Activated naive CD8-positive, alpha-beta T cell treated with anti-CD3 and anti-CD28 coated beads for 36 hours (primary cell): Measurements from ENCODE around the gene CLEC16A. TPM values are rescaled to one million over a fixed set of nuclear protein-coding genes. Genes with fewer than 3 reads are reported as not detected.

Source experiments
- DNase-seq: peaks from one replicate; pipeline ENCODE4 v3.0.0; 2021
- H3K27ac Mint-ChIP-seq: one replicate; pipeline ENCODE4 v1.8.0; 2022; ENCODE audit warnings: mild to moderate bottlenecking, moderate library complexity, mixed read lengths
- H3K27me3 Mint-ChIP-seq: one replicate; pipeline ENCODE4 v1.8.0; 2022; ENCODE audit warnings: mild to moderate bottlenecking, mixed read lengths
- H3K36me3 Mint-ChIP-seq: one replicate; pipeline ENCODE4 v1.8.0; 2021; ENCODE audit warnings: mild to moderate bottlenecking, mixed read lengths
- H3K4me1 Mint-ChIP-seq: one replicate; pipeline ENCODE4 v1.8.0; 2021; ENCODE audit warnings: mixed read lengths
- H3K4me3 Mint-ChIP-seq: one replicate; pipeline ENCODE4 v1.8.0; 2022; ENCODE audit warnings: mild to moderate bottlenecking, moderate library complexity, mixed read lengths
- H3K9me3 Mint-ChIP-seq: one replicate; pipeline ENCODE4 v1.8.0; 2022; ENCODE audit warnings: mixed read lengths
- total RNA-seq, 2 experiments: library from RNA; stranded (reverse); gene quantifications; one replicate each; pipeline ENCODE4 v1.2.3, GENCODE V29; 2021

Gene CLEC16A
- total RNA-seq, 2 experiments from 2014 or later: 20.4 to 21.3 TPM

DNA sequence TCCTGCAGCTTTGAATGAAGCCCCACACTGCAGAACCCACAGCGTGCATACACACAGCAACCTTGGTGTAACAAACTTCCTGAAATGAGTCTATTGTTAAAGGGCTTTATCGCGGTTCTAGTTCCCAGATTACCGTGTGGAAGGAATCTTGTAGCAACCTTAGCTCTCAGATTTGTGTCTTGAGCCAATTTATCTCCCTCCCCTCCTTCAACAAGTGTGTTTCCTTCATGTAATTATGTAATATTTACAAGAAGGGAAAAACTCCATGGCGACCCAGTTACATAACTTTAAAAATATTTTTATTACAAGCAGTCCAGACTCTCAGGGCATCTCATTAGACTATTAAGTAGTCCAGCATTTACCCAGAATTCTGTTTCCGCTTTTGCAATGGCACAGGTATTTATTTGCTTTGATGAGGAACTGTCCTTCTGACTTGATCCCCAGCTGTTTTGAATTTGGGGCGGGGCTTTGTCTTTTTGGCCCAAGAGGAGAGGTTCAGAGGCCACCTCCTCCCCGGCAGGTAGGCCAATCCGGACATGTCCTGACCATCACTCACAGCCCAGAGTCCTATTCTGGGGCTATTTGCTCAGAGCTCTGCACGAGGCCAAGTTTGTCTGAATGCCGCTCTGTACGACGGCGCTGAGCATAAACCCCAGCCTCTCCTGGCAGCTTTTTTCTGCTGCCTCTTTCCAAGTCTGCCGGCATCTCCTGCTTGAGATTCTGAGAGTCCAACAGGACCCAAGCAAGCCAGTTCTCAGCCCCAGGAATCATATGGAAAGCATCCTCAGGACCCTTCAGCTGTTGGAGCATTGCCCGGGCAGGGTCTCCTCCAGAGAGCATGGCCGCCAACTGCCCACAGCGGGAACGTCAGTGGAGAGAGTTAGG lies 35.6 kb downstream of the CLEC16A start:
- H3K36me3 Mint-ChIP-seq: peaks cover 11% of the 10 kb centered on the region
- no peak overlapping the region for H3K4me3 Mint-ChIP-seq
- no peak for DNase-seq
- H3K9me3 Mint-ChIP-seq: no peaks in the 10 kb centered on the region
- H3K27ac Mint-ChIP-seq: no peak overlapping the region
- no peaks in the 10 kb centered on the region for H3K27me3 Mint-ChIP-seq
- H3K4me1 Mint-ChIP-seq: peaks cover 5% of the 10 kb centered on the region

DNA sequence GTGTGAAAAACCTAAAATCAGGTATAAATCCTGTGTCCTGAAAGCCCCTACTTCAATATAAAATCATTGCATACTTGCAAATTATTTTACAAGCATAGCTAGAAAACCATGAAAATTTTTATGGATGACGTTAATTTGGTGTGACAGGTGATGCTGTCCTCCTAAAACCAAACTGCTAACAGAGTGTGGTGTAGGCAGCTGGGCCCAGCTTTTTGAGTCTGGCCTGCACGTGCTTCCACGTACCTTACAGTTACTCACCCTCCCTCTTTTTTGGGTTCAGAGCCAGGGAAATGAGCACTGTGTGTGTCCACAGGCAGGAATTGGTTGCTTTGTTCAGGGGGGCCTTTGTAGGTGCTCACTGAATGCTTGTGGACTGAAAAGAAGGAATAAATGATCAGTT lies 36.4 kb downstream of the CLEC16A start:
- Mint-ChIP-seq H3K9me3 (no peaks in the 10 kb centered on the region), H3K4me1 (peaks cover 5% of the 10 kb centered on the region), H3K27ac (no peak overlapping the region), H3K27me3 (no peaks in the 10 kb centered on the region), H3K36me3 (peaks cover 13% of the 10 kb centered on the region), H3K4me3 (no peak overlapping the region)
- no peak for DNase-seq

DNA sequence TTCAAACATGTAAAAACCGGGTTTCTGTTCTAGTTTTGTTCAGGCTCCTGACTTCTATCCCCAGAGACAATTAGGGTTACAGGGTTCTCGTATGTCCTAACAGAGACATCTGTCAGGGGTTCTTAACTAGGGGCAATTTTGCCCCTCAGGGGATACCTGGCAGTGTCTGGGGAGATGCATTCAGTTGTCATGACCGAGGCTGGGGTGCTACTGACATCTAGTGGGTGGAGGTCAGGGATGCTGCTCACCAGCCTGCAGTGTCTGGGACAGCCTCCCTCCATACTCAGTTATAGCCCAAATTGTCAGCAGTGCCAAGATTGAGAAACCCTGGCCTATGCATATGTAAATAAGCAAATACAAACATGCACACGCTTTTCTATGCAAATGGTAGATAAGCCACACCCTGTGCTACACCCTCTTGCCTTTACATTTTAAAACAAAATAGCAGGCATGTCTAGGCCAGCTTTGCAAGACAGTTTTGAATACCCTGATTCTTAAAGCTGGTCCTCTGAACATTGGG lies 37.4 kb downstream of the CLEC16A start:
- peak; percentile 34 for DNase-seq
- Mint-ChIP-seq H3K36me3 (peaks cover 16% of the 10 kb centered on the region), H3K27ac (no peak overlapping the region), H3K9me3 (no peaks in the 10 kb centered on the region), H3K27me3 (no peaks in the 10 kb centered on the region), H3K4me3 (no peak overlapping the region), H3K4me1 (peaks cover 7% of the 10 kb centered on the region)

DNA sequence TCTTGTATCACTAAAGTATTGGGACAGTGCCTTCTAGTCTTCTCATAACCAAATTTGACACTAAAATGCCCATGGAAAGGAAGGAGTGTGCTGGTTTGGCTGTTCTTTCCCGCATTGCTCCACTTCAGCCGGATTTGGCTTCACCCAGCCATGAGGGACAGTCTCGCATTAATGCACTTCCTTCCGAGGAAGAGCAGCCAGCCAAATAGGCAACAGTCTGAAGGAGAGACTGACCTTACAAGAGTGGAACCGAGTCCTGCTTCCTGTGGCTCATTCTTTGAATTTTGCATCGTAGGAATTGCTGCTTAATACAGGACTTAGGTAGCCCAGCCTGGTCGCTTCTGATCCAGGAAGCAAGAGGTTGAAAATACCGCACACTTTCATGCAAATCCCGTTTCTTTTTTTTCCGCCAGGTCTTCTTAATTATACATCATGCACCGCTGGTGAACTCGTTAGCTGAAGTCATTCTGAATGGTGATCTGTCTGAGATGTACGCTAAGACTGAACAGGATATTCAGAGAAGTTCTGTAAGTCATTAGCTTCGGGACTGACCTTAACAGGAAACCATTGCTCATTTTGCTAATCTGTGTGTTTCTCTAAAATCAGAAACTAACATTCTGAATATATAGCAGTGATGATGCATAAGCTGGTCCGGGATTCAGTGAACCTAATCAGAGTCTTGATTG lies 38.2 kb downstream of the CLEC16A start:
- Mint-ChIP-seq H3K4me3 (no peak overlapping the region), H3K36me3 (peaks cover 12% of the 10 kb centered on the region), H3K27me3 (no peaks in the 10 kb centered on the region), H3K4me1 (peaks cover 12% of the 10 kb centered on the region), H3K9me3 (no peaks in the 10 kb centered on the region), H3K27ac (no peak overlapping the region)
- no peak for DNase-seq

DNA sequence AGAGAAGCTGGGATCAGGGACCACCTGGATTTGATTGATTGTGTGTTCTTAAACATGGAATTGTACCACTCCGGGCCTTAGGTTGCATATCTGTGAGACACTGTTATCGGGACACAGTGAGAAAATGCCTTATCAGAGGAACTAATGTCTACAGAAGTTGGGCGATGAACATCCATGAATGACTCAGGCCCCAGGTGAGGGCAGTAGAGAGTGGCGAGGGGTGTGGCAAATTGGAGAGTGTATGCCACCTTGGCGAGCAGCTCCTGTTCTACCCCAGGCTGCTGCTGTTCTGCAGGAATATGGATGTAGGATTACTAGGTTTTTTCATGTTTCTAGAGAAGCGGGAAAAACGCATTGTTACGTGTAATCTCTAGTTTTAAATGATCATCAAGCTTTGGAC lies 38.8 kb downstream of the CLEC16A start:
- no peaks in the 10 kb centered on the region for H3K9me3 Mint-ChIP-seq
- H3K4me3 Mint-ChIP-seq: no peak overlapping the region
- peaks cover 15% of the 10 kb centered on the region for H3K4me1 Mint-ChIP-seq
- no peaks in the 10 kb centered on the region for H3K27me3 Mint-ChIP-seq
- peaks cover 9% of the 10 kb centered on the region for H3K36me3 Mint-ChIP-seq
- no peak overlapping the region for H3K27ac Mint-ChIP-seq
- no peak for DNase-seq

DNA sequence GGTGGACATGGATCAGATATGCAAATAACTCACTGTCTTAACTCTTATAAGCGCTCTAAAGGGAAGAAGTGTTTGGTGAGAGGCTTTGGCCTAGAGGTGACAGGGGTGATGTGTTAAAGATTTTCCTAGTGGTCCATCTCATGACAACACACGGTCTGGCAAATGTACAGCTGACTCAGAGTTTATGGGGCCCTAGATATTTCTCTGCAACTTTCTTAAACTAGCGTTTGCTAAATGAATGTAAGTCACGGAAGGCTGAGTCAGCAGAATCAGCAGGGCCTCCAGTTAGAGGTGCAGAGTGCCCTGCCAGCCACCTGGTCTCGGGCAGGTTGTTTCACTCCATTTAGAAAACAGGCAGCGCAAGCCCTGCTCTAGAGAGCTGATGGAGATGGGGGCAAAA lies 40.1 kb downstream of the CLEC16A start:
- Mint-ChIP-seq H3K4me1 (peaks cover 28% of the 10 kb centered on the region), H3K36me3 (peaks cover 17% of the 10 kb centered on the region), H3K27me3 (no peaks in the 10 kb centered on the region), H3K4me3 (no peak overlapping the region), H3K9me3 (no peaks in the 10 kb centered on the region), H3K27ac (no peak overlapping the region)
- DNase-seq: no peak

DNA sequence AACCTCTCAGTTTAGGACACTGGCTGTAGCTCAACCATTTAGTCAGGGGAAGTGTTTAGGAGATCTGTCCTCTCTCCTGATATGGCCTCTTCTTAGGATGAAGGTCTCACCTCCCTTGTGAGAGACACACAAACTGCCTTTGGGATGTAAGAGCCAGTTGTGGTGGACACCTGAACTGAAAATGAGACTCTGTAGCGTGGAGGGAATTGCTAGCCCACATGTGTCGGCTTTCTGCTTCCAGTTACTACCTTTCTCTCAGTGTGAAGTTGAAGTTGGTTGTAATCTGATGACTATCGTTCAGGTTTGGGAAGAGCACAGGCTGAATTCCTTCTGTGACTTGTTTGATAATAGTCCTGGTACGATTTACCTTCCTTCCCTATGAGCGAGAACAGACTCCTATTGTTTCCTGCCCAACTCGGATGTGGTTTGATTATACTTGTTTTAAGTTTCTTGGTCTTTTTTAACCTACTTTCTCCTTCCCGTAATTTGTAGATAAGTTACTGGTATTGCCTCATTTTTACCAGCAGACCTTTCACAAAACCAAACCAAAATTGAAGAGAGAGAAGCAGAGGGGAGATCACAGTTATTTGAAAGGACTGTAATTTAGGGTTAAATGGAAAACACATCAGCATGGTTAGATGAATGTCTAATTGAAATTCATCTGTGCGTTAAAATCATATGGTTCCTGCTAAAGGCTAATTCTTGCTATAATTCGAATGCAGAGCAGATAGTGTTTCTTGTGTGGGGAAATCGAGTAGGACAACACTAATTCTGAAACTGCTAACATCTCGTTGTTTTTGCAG lies 43.2 kb downstream of the CLEC16A start:
- H3K36me3 Mint-ChIP-seq: peaks cover 36% of the 10 kb centered on the region
- H3K27me3 Mint-ChIP-seq: no peaks in the 10 kb centered on the region
- no peaks in the 10 kb centered on the region for H3K9me3 Mint-ChIP-seq
- peak overlapping the region; percentile 78 for H3K27ac Mint-ChIP-seq
- peaks cover 46% of the 10 kb centered on the region for H3K4me1 Mint-ChIP-seq
- H3K4me3 Mint-ChIP-seq: peak overlapping the region; percentile 18
- no peak for DNase-seq

DNA sequence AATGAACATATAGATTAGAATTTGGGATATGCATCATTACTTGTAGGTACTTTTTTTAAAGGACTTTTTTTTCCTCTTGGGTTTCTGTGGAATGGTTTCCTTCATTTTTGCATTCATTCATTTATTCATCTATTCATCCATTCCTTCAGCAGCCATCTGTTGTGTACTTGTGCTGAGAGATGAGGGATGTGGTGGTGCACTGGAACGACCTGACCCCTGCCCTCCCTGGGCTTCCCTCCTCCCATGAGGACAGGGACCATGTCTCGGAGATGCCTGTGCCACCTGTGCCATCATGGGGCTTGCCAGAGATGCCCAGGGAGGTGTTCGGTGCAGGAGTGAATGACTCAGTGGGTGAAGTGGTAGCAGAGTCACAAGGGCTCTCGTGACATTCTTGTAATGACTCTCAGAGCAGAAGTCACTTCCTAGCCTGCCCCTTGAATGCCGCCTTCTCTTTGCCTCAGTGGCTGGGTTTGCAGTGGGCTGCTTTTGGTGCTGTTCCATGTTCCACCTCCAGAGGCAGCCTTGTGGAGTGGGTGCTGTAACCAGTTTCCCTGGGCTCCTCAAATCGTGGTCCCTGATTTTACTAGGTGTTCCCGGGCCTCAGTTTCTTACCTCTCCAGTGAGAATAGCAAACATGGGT lies 43.9 kb downstream of the CLEC16A start:
- H3K4me3 Mint-ChIP-seq: peak overlapping the region; percentile 18
- peak; percentile 66 for DNase-seq
- H3K36me3 Mint-ChIP-seq: peaks cover 36% of the 10 kb centered on the region
- peaks cover 52% of the 10 kb centered on the region for H3K4me1 Mint-ChIP-seq
- H3K27me3 Mint-ChIP-seq: no peaks in the 10 kb centered on the region
- H3K27ac Mint-ChIP-seq: peak overlapping the region; percentile 78
- H3K9me3 Mint-ChIP-seq: no peaks in the 10 kb centered on the region

DNA sequence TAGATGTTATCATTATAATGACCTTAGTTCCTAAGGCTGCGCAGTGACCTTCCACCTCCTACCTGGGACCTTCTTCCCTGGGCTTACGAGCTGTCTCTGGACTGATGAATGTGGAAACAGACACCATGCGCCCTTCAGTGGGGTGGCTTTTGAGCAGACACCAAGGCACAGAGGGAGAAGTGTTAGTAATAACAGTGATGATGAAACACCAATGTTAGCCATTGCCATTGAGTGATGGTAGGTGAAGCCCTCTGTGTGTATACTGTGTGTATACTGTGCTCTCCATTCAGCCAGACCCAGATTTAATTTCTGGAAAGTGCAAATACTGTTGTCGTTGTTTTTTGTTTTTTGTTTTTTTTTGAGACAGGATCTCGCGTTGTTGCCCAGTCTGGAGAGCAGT lies 44.5 kb downstream of the CLEC16A start:
- Mint-ChIP-seq H3K27me3 (no peaks in the 10 kb centered on the region), H3K4me1 (peaks cover 52% of the 10 kb centered on the region), H3K4me3 (no peak overlapping the region), H3K36me3 (peaks cover 36% of the 10 kb centered on the region), H3K27ac (peak overlapping the region; percentile 78), H3K9me3 (no peaks in the 10 kb centered on the region)
- no peak for DNase-seq

DNA sequence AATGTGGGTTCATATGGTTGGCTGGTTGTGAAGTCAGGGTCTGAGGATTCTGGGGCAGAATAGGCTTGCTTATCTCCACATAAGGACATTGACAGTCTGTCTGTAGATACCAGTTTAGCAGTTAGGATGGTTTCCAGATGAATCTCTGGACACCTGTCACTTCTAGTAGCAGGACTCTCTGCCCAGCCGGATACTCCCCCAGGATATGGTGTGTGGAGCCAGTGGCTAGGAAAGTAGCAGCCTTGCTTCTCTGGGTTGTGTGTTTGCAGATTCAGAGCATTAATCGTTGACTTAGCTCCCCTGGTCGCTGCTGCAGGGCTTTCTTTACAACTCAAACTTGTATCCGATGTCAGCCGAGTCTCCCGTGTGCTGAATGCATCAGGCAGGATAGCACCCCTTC lies 45.2 kb downstream of the CLEC16A start:
- H3K4me1 Mint-ChIP-seq: peaks cover 52% of the 10 kb centered on the region
- no peaks in the 10 kb centered on the region for H3K27me3 Mint-ChIP-seq
- DNase-seq: no peak
- peaks cover 35% of the 10 kb centered on the region for H3K36me3 Mint-ChIP-seq
- peak overlapping the region; percentile 78 for H3K27ac Mint-ChIP-seq
- no peak overlapping the region for H3K4me3 Mint-ChIP-seq
- H3K9me3 Mint-ChIP-seq: no peaks in the 10 kb centered on the region

DNA sequence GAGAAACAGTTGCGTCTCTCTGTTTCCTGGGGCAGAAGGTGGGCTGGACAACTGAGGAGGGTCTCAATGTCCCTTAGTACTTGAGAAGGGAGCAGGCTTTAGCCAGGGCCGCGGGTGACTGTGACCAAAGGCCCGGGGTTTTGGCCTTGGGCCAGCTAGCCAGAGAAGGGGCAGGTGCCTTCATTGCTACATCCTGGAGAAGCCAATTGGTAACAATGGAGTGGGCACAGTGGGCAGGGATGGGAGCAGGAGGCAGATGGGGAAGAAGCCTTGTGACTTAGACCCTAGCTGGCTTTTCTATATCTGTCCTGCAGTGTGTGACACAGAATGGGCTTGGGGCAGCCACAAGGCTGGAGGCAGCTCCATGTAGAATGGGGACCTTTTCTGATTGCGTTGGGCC lies 46.0 kb downstream of the CLEC16A start:
- DNase-seq: no peak
- Mint-ChIP-seq H3K27ac (no peak overlapping the region), H3K4me1 (peaks cover 52% of the 10 kb centered on the region), H3K4me3 (no peak overlapping the region), H3K27me3 (no peaks in the 10 kb centered on the region), H3K36me3 (peaks cover 32% of the 10 kb centered on the region), H3K9me3 (no peaks in the 10 kb centered on the region)

DNA sequence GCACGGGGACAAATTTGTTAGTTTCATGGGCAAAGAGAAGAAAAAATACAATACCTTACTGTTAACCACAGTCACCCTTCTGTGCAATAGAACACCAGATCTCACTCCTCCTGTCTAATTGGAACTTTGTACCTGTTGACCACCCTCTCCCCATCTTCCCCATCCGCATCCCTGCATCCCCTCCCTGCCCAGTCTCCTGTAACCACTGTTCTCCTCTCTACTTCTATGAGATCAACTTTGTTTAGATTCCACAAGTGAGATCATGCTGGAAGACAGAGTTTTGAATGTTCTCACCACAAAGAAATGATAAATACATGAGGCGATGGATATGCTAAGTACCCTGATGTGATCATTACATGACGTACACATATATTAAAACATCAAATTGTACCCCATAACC lies 47.7 kb downstream of the CLEC16A start:
- H3K36me3 Mint-ChIP-seq: peaks cover 31% of the 10 kb centered on the region
- DNase-seq: no peak
- no peaks in the 10 kb centered on the region for H3K27me3 Mint-ChIP-seq
- H3K27ac Mint-ChIP-seq: no peak overlapping the region
- peaks cover 47% of the 10 kb centered on the region for H3K4me1 Mint-ChIP-seq
- H3K4me3 Mint-ChIP-seq: no peak overlapping the region
- no peaks in the 10 kb centered on the region for H3K9me3 Mint-ChIP-seq

DNA sequence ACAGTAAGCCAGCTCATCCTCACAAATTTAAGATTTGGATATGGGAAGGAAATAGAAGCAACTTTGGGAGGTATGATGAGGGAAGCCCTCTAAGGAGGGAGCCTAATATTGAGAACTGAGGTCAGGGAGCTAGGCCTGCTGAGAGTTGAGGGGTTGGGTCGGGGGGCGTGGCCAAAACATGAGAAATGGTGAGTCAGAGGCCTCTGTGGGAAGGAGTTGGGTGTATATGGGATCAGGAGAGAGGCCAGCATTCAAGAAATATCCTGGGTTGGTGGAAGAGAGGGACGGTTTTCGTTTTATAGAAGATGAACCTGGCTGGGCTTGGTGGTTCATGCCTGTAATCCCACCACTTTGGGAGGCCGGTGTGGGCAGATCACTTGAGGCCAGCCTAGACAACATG lies 48.4 kb downstream of the CLEC16A start:
- DNase-seq: peak; percentile 43
- Mint-ChIP-seq H3K27me3 (no peaks in the 10 kb centered on the region), H3K27ac (no peak overlapping the region), H3K4me1 (peaks cover 42% of the 10 kb centered on the region), H3K9me3 (no peaks in the 10 kb centered on the region), H3K36me3 (peaks cover 31% of the 10 kb centered on the region), H3K4me3 (no peak overlapping the region)

DNA sequence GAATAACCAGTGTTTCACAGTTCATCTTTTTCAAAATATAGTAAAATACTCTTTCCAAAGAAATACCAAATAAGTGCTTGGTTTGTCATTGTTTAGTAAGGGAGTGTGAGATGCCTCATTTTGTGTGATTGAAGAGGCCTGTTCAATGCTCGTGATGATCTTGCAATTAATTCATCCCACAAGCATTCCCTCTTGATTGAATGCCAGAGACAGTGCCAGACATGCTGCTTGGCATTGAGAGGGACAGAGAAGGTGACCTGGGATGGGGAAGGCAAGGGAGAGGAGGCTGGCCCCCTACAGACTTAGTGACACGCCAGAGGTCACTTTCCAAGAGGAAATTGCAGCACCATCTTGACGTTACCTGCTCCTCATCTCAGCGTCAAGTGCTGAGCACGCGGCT lies 49.3 kb downstream of the CLEC16A start:
- no peak overlapping the region for H3K4me3 Mint-ChIP-seq
- H3K27me3 Mint-ChIP-seq: no peaks in the 10 kb centered on the region
- peaks cover 37% of the 10 kb centered on the region for H3K4me1 Mint-ChIP-seq
- DNase-seq: no peak
- H3K36me3 Mint-ChIP-seq: peaks cover 32% of the 10 kb centered on the region
- H3K27ac Mint-ChIP-seq: no peak overlapping the region
- no peaks in the 10 kb centered on the region for H3K9me3 Mint-ChIP-seq
